A673 (cell line): Measurements from ENCODE around the gene ADAMTS12. TPM values are rescaled to one million over a fixed set of nuclear protein-coding genes. Genes with fewer than 3 reads are reported as not detected.

ENCODE experiments used
- BruUV-seq: library from RNA; stranded (reverse); fragments of 400-500 nt; replicated peaks from 2 replicates; lab custom pipeline; 2021; lab: Mats Ljungman, UMichigan
- CTCF ChIA-PET: fragments of 300-600 bp; sonication (Branson Sonifier 250); formaldehyde crosslinking; loops from one replicate; lab custom pipeline; 2022; ENCODE audit warnings: antibody characterized with exemption; lab: Charles Lee
- POLR2A ChIA-PET: fragments of 300-600 bp; sonication (Branson Sonifier 250); formaldehyde crosslinking; loops from one replicate; lab custom pipeline; 2022; ENCODE audit warnings: antibody characterized with exemption; ENCODE audit not compliant: low non-redundant PET; lab: Charles Lee
- DNase-seq: peaks from one replicate; pipeline ENCODE4 v3.0.0-alpha.2; 2015; ENCODE audit warnings: low spot score
- H3K27ac ChIP-seq: fragments of 200-600 bp; sonication (generic); 2 replicates; pipeline ENCODE4 v1.5.1; 2016; ENCODE audit warnings: mixed run types, low read depth, mild to moderate bottlenecking, mixed read lengths, antibody characterized with exemption, low read length; ENCODE audit not compliant: poor library complexity, severe bottlenecking
- H3K27me3 ChIP-seq: fragments of 200-600 bp; sonication (generic); replicated peaks from 2 replicates; pipeline ENCODE4 v1.6.1; 2017; ENCODE audit warnings: mixed run types, low read depth, mild to moderate bottlenecking, mixed read lengths, antibody characterized with exemption, low read length; ENCODE audit not compliant: insufficient read depth, poor library complexity
- H3K36me3 ChIP-seq: fragments of 200-600 bp; sonication (generic); 2 replicates; pipeline ENCODE4 v1.6.1; 2016; ENCODE audit warnings: mixed run types, mild to moderate bottlenecking, mixed read lengths, antibody characterized with exemption, low read length; ENCODE audit not compliant: insufficient read depth, poor library complexity, severe bottlenecking
- H3K4me1 ChIP-seq: fragments of 200-600 bp; sonication (generic); 2 replicates; pipeline ENCODE4 v1.6.1; 2017; ENCODE audit warnings: mixed run types, mild to moderate bottlenecking, mixed read lengths, antibody characterized with exemption, low read length; ENCODE audit not compliant: insufficient read depth, poor library complexity, severe bottlenecking
- H3K4me3 ChIP-seq: fragments of 200-600 bp; sonication (generic); 2 replicates; pipeline ENCODE4 v1.5.1; 2016; ENCODE audit warnings: low read depth, mixed run types, mild to moderate bottlenecking, mixed read lengths, low read length; ENCODE audit not compliant: poor library complexity, severe bottlenecking
- H3K9me3 ChIP-seq: fragments of 200-600 bp; sonication (generic); 2 replicates; pipeline ENCODE4 v1.6.1; 2016; ENCODE audit warnings: mixed run types, low read depth, mild to moderate bottlenecking, mixed read lengths, antibody characterized with exemption, low read length; ENCODE audit not compliant: poor library complexity, severe bottlenecking
- CTCF ChIP-seq: fragments of 300-800, 200-600 bp; sonication (generic); conservative IDR thresholded peaks from 2 replicates; pipeline ENCODE4 v1.5.1; 2017; ENCODE audit warnings: low read depth, mild to moderate bottlenecking, antibody characterized with exemption, low read length, moderate library complexity, mixed read lengths
- EZH2 ChIP-seq: fragments of 200-600 bp; sonication (generic); IDR thresholded peaks from 2 replicates; pipeline ENCODE4 v1.6.1; 2017; ENCODE audit warnings: borderline replicate concordance, low read depth, mild to moderate bottlenecking, mixed read lengths, antibody characterized with exemption, low read length; ENCODE audit not compliant: poor library complexity, severe bottlenecking
- intact Hi-C: fragments of 100-400 bp; cut with micrococcal nuclease; formaldehyde crosslinking; loops from one replicate; pipeline ENCODE4 v1.10.0; 2022; ENCODE audit not compliant: unreplicated experiment
- total RNA-seq: library from RNA; stranded (reverse); gene quantifications from 2 replicates; pipeline ENCODE4 v1.2.3, GENCODE V29; 2021

ADAMTS12 gene
- total RNA-seq, 1 experiment from 2014 or later = 0.84 TPM

- Histone ChIP-seq H3K27me3 (peaks cover 8% of the 10 kb centered on the region), H3K9me3 (no peaks in the 10 kb centered on the region), H3K27ac (no peak overlapping the region), H3K4me3 (no peak overlapping the region), H3K4me1 (no peaks in the 10 kb centered on the region), H3K36me3 (no peaks in the 10 kb centered on the region)
- intact Hi-C loops = no loop called here
- ChIA-PET POLR2A (no interaction called here), CTCF (no interaction called here)
- no peak for TF ChIP-seq EZH2
- no peak for TF ChIP-seq CTCF
- no TSS peak for BruUV-seq
- DNase-seq = no peak
Observed at GRCh38 chr5:33628796-33629195, 263.0 kb downstream of the ADAMTS12 start.

GRCh38 chr5:33621514-33621913 is 270.3 kb downstream of the ADAMTS12 start:
- H3K4me1 ChIP-seq = no peaks in the 10 kb centered on the region
- no peak for TF ChIP-seq CTCF
- no peak for TF ChIP-seq EZH2
- no peaks in the 10 kb centered on the region for H3K9me3 ChIP-seq
- no peaks in the 10 kb centered on the region for H3K36me3 ChIP-seq
- peaks cover 6% of the 10 kb centered on the region for H3K27me3 ChIP-seq
- ChIA-PET CTCF (no interaction called here), POLR2A (no interaction called here)
- BruUV-seq = no TSS peak
- intact Hi-C loops = no loop called here
- DNase-seq = no peak
- no peak overlapping the region for H3K4me3 ChIP-seq
- H3K27ac ChIP-seq = no peak overlapping the region

GRCh38 chr5:33614039-33614438 is 277.8 kb downstream of the ADAMTS12 start:
- Histone ChIP-seq H3K36me3 (no peaks in the 10 kb centered on the region), H3K4me3 (no peak overlapping the region), H3K27ac (no peak overlapping the region), H3K27me3 (no peaks in the 10 kb centered on the region), H3K9me3 (no peaks in the 10 kb centered on the region), H3K4me1 (no peaks in the 10 kb centered on the region)
- ChIA-PET CTCF (no interaction called here), POLR2A (no interaction called here)
- intact Hi-C loops = no loop called here
- TF ChIP-seq CTCF = no peak
- no peak for TF ChIP-seq EZH2
- no TSS peak for BruUV-seq
- DNase-seq = no peak
